Measurements from ENCODE around the gene HERC4.

GRCh38 chr10:68108051-68108450, 33.0 kb upstream of the HERC4 start:
- TF ChIP-seq, protein P1, sequence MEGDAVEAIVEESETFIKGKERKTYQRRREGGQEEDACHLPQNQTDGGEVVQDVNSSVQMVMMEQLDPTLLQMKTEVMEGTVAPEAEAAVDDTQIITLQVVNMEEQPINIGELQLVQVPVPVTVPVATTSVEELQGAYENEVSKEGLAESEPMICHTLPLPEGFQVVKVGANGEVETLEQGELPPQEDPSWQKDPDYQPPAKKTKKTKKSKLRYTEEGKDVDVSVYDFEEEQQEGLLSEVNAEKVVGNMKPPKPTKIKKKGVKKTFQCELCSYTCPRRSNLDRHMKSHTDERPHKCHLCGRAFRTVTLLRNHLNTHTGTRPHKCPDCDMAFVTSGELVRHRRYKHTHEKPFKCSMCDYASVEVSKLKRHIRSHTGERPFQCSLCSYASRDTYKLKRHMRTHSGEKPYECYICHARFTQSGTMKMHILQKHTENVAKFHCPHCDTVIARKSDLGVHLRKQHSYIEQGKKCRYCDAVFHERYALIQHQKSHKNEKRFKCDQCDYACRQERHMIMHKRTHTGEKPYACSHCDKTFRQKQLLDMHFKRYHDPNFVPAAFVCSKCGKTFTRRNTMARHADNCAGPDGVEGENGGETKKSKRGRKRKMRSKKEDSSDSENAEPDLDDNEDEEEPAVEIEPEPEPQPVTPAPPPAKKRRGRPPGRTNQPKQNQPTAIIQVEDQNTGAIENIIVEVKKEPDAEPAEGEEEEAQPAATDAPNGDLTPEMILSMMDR (conservative IDR thresholded peaks at IDR 0.05 in 1 of 2, IDR thresholded peaks at IDR 0.05 in 1 of 2; ENCODE audit: low read depth in 1 of 2, low read length in 2 of 2): no peak
- TF ChIP-seq EZH2 (IDR thresholded peaks at IDR 0.05; ENCODE audit: low read length, missing control alignments): no peak

Data from fibroblast of lung (primary cell).